Transverse colon (tissue), 4 donors: ENCODE results near the gene GSDME.

Experiments
- EP300 ChIP-seq: sonication (generic); formaldehyde crosslinking; IDR thresholded peaks from one replicate; pipeline ENCODE4 v1.6.1; 2017; ENCODE audit warnings: antibody characterized with exemption, low read depth
- POLR2A ChIP-seq: fragments of 450-650 bp; IDR thresholded peaks from one replicate; pipeline ENCODE4 v1.6.1; 2016; ENCODE audit warnings: antibody characterized with exemption, mild to moderate bottlenecking, moderate library complexity
- POLR2AphosphoS5 ChIP-seq, 3 donors: sonication (generic); formaldehyde crosslinking; IDR thresholded peaks; one replicate each; pipeline ENCODE4 v1.6.1; 2016; ENCODE audit warnings: antibody characterized with exemption in 3 of 3
- TF ChIP-seq, protein P1 (sequence below), 5 experiments: fragments of 200-600 bp in 3 of 5; fragments of 450-650 bp in 2 of 5; sonication (generic) in 3 of 5; IDR thresholded peaks; 1 replicate in 2 of 5; 2 replicates in 3 of 5; pipeline ENCODE4 v1.5.1; 2016 to 2017; ENCODE audit warnings: antibody characterized with exemption in 5 of 5, inconsistent platforms in 3 of 5, mild to moderate bottlenecking in 2 of 5, moderate library complexity in 1 of 5

DNA sequence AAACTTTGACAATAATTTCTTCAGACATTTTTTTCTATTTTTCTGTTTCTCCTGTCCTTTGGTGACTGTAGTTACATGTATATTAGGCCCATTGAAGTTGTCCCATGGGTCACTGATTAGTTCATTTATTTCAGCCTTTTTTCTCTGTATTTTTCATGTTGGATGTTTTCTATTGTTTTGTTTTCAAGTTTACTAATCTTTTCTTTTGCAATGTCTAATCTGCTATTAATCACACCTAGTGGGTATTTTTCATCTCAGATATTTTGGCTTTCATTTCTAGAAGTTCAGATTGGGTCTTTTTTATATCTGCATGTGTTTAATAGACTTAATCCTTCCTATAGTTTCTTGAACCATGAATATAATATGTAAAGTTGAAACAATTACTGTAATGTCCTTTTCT lies 99.3 kb downstream of the GSDME start:
- TF ChIP-seq, protein P1, sequence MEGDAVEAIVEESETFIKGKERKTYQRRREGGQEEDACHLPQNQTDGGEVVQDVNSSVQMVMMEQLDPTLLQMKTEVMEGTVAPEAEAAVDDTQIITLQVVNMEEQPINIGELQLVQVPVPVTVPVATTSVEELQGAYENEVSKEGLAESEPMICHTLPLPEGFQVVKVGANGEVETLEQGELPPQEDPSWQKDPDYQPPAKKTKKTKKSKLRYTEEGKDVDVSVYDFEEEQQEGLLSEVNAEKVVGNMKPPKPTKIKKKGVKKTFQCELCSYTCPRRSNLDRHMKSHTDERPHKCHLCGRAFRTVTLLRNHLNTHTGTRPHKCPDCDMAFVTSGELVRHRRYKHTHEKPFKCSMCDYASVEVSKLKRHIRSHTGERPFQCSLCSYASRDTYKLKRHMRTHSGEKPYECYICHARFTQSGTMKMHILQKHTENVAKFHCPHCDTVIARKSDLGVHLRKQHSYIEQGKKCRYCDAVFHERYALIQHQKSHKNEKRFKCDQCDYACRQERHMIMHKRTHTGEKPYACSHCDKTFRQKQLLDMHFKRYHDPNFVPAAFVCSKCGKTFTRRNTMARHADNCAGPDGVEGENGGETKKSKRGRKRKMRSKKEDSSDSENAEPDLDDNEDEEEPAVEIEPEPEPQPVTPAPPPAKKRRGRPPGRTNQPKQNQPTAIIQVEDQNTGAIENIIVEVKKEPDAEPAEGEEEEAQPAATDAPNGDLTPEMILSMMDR (IDR thresholded peaks at IDR 0.05), result no peak
- TF ChIP-seq POLR2A (no peak), EP300 (no peak), POLR2AphosphoS5 (IDR thresholded peaks at IDR 0.05) (no peak)
